AG09319 (cell line): ENCODE results near the gene CAVIN4.

Experiments used
- DNase-seq: peaks from one replicate; pipeline ENCODE4 v3.0.0-alpha.2; 2010; ENCODE audit warnings: low read depth; ENCODE audit errors: extremely low read depth
- TF ChIP-seq, protein P1 (sequence below): IDR thresholded peaks from 2 replicates; pipeline ENCODE4 v1.5.1; 2011; ENCODE audit warnings: low read depth, mild to moderate bottlenecking, inconsistent platforms, low read length, moderate library complexity

CAVIN4 gene

GRCh38 chr9:100579665-100580064, 1.8 kb downstream of the CAVIN4 start:
- DNase-seq: no peak
- TF ChIP-seq, protein P1, sequence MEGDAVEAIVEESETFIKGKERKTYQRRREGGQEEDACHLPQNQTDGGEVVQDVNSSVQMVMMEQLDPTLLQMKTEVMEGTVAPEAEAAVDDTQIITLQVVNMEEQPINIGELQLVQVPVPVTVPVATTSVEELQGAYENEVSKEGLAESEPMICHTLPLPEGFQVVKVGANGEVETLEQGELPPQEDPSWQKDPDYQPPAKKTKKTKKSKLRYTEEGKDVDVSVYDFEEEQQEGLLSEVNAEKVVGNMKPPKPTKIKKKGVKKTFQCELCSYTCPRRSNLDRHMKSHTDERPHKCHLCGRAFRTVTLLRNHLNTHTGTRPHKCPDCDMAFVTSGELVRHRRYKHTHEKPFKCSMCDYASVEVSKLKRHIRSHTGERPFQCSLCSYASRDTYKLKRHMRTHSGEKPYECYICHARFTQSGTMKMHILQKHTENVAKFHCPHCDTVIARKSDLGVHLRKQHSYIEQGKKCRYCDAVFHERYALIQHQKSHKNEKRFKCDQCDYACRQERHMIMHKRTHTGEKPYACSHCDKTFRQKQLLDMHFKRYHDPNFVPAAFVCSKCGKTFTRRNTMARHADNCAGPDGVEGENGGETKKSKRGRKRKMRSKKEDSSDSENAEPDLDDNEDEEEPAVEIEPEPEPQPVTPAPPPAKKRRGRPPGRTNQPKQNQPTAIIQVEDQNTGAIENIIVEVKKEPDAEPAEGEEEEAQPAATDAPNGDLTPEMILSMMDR: no peak

DNA sequence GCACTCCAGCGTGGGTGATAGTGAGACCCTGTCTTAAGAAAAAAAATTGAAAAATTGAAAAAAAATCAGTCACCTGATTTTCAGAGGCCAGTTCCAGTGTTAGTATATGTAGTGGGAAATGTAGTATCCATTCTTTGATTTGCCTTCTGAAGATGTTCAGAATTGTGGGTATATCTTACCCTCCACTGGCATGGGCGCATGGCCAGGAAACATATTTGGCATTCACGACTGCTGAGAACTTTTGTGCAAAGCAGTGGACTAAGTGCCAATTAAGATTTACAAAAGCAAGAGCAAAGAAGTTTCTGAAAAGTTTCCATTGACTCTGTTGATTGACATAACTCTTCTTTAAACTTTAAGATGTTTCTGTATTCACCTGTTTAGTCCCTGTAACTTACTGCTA, 2.4 kb downstream of the CAVIN4 start:
- DNase-seq: no peak

GRCh38 chr9:100581081-100581480, 3.2 kb downstream of the CAVIN4 start:
- TF ChIP-seq, protein P1: no peak
- DNase-seq: no peak

More for the DNA sequence above, 2.4 kb downstream of the CAVIN4 start:
- TF ChIP-seq, protein P1: no peak

GRCh38 chr9:100581661-100582060, 3.8 kb downstream of the CAVIN4 start:
- DNase-seq: no peak
- TF ChIP-seq, protein P1: no peak

GRCh38 chr9:100583014-100583802, 5.3 kb downstream of the CAVIN4 start:
- TF ChIP-seq, protein P1: no peak
- DNase-seq: no peak

- no peak for DNase-seq
- TF ChIP-seq, protein P1: no peak
Observed at GRCh38 chr9:100584951-100585350, 7.1 kb downstream of the CAVIN4 start.

- TF ChIP-seq, protein P1: no peak
- no peak for DNase-seq
Observed at GRCh38 chr9:100586093-100586492, 8.2 kb downstream of the CAVIN4 start.
